Loucy (cell line): Measurements from ENCODE around the gene SNRNP27.
A peak's percentile ranks its signal among the peaks of the same experiment; 100 is the strongest.

Experiments
- H2AFZ ChIP-seq: fragments of 200-600 bp; sonication (generic); 2 replicates; pipeline ENCODE4 v1.6.0; 2016; ENCODE audit warnings: antibody characterized with exemption, mild to moderate bottlenecking, low read length, moderate library complexity
- H3F3A ChIP-seq: fragments of 200-600 bp; 2 replicates; pipeline ENCODE4 v1.6.0; 2016; ENCODE audit warnings: antibody characterized with exemption, low read depth, mild to moderate bottlenecking
- H3K27me3 ChIP-seq: fragments of 200-600 bp; sonication (generic); 2 replicates; pipeline ENCODE4 v1.6.1; 2014; ENCODE audit warnings: low read length, mild to moderate bottlenecking; ENCODE audit not compliant: insufficient read depth, poor library complexity, severe bottlenecking
- H3K36me3 ChIP-seq: fragments of 200-600 bp; sonication (generic); 2 replicates; pipeline ENCODE4 v1.6.1; 2016; ENCODE audit warnings: low read length; ENCODE audit not compliant: insufficient read depth
- H3K4me1 ChIP-seq: fragments of 200-600 bp; sonication (generic); 2 replicates; pipeline ENCODE4 v1.5.1; 2014; ENCODE audit warnings: low read length, mild to moderate bottlenecking; ENCODE audit not compliant: insufficient read depth, poor library complexity, severe bottlenecking
- H3K4me2 ChIP-seq: fragments of 200-600 bp; sonication (generic); 2 replicates; pipeline ENCODE4 v1.6.0; 2014; ENCODE audit warnings: antibody characterized with exemption, low read length, low read depth, mild to moderate bottlenecking; ENCODE audit not compliant: poor library complexity, severe bottlenecking
- H3K4me3 ChIP-seq: fragments of 200-600 bp; sonication (generic); 2 replicates; pipeline ENCODE4 v1.5.1; 2014; ENCODE audit warnings: low read length, mild to moderate bottlenecking, mixed read lengths; ENCODE audit not compliant: poor library complexity, severe bottlenecking
- H3K79me2 ChIP-seq: fragments of 200-600 bp; sonication (generic); 2 replicates; pipeline ENCODE4 v1.6.1; 2014; ENCODE audit warnings: low read length; ENCODE audit not compliant: insufficient read depth
- H3K9ac ChIP-seq: fragments of 200-600 bp; sonication (generic); 2 replicates; pipeline ENCODE4 v1.6.0; 2014; ENCODE audit warnings: mild to moderate bottlenecking, low read depth, low read length, moderate library complexity; ENCODE audit not compliant: poor library complexity, severe bottlenecking
- H3K9me2 ChIP-seq: fragments of 200-600 bp; sonication (generic); replicated peaks from 2 replicates; pipeline ENCODE4 v1.6.1; 2016; ENCODE audit warnings: low read depth, low read length, mixed read lengths
- H3K9me3 ChIP-seq: fragments of 200-600 bp; sonication (generic); 2 replicates; pipeline ENCODE4 v1.6.1; 2014; ENCODE audit warnings: mild to moderate bottlenecking, antibody characterized with exemption, low read length, low read depth; ENCODE audit not compliant: insufficient read depth
- H4K20me1 ChIP-seq: fragments of 200-600 bp; sonication (generic); 2 replicates; pipeline ENCODE4 v1.6.0; 2014; ENCODE audit warnings: antibody characterized with exemption, low read length, mild to moderate bottlenecking; ENCODE audit not compliant: insufficient read depth, poor library complexity, severe bottlenecking
- EZH2phosphoT487 ChIP-seq: fragments of 200-600 bp; IDR thresholded peaks from 2 replicates; pipeline ENCODE4 v1.6.1; 2018; ENCODE audit warnings: antibody characterized with exemption, mild to moderate bottlenecking, moderate library complexity, borderline replicate concordance
- TF ChIP-seq, protein P1 (sequence below): fragments of 200-600 bp; sonication (generic); conservative IDR thresholded peaks from 2 replicates; pipeline ENCODE4 v1.5.1; 2014; ENCODE audit warnings: mild to moderate bottlenecking, antibody characterized with exemption, low read length

SNRNP27 gene

DNA sequence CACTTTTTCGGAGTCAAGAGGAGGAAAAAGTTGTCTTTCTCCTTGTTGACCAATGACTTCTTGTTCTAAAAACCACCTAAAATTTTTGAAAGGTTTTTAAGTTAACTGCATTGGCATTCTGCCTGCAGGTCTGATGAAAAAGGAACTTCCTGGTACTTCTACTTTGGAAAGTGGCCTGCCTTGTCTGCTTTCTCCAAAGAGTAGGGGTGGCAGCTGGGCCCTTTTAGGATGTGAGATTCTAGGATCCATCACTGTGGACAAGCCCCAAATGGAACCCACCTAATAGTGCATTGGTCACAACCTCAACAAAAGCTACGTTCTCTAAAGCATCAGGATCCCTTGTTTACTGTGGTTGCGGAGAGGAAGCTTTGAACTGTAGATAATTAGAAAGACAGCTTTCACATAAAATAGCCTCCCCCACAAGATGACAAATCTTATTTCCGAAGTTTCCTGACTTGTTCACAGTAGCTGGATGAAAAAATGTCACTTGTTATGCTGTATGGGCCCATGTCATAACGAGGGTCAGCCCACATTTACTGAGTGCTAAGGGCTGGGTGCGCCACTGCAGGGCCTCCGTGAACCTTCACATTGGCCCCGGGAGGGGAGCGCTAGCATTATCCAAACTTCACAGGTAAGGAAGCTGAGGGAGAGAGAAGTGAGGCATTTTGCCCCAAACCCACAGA lies 50.2 kb downstream of the SNRNP27 start:
- Histone ChIP-seq H3K9me3 (no peaks in the 10 kb centered on the region), H3K4me2 (no peak overlapping the region), H3K27me3 (no peaks in the 10 kb centered on the region), H3K4me3 (no peak overlapping the region), H3K9ac (no peak overlapping the region), H2AFZ (no peak overlapping the region), H3F3A (no peaks in the 10 kb centered on the region), H3K36me3 (peaks cover 9% of the 10 kb centered on the region; the same call in 1 of the 2 replicates), H3K9me2 (no peaks in the 10 kb centered on the region), H3K79me2 (no peaks in the 10 kb centered on the region), H4K20me1 (no peaks in the 10 kb centered on the region), H3K4me1 (peaks cover 32% of the 10 kb centered on the region)
- TF ChIP-seq EZH2phosphoT487: no peak
- TF ChIP-seq, protein P1, sequence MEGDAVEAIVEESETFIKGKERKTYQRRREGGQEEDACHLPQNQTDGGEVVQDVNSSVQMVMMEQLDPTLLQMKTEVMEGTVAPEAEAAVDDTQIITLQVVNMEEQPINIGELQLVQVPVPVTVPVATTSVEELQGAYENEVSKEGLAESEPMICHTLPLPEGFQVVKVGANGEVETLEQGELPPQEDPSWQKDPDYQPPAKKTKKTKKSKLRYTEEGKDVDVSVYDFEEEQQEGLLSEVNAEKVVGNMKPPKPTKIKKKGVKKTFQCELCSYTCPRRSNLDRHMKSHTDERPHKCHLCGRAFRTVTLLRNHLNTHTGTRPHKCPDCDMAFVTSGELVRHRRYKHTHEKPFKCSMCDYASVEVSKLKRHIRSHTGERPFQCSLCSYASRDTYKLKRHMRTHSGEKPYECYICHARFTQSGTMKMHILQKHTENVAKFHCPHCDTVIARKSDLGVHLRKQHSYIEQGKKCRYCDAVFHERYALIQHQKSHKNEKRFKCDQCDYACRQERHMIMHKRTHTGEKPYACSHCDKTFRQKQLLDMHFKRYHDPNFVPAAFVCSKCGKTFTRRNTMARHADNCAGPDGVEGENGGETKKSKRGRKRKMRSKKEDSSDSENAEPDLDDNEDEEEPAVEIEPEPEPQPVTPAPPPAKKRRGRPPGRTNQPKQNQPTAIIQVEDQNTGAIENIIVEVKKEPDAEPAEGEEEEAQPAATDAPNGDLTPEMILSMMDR: no peak

DNA sequence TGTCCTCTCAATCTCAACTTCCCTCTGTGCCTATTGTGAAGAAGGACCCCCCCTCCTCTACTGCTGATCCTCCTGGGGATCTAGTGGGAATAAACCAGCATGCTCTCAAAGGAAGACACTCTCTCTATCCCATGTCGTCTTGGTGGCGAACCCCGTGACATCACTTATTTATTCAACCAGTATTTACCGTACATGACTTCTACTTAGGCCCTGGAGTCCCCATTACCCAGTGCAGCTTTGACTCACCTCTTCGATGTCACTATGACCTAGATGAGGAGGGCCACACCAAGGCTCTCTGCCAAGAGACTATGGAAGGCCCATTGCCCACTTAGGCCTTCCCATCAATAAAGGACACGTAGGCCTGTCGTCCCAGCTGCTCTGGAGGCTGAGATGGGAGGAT lies 51.0 kb downstream of the SNRNP27 start:
- H3K9me2 ChIP-seq: no peaks in the 10 kb centered on the region
- no peak for TF ChIP-seq EZH2phosphoT487
- TF ChIP-seq, protein P1: no peak
- peaks cover 32% of the 10 kb centered on the region for H3K4me1 ChIP-seq
- H3K36me3 ChIP-seq: peaks cover 1% of the 10 kb centered on the region; the same call in 1 of the 2 replicates
- no peaks in the 10 kb centered on the region for H3K79me2 ChIP-seq
- H4K20me1 ChIP-seq: no peaks in the 10 kb centered on the region
- H3K27me3 ChIP-seq: no peaks in the 10 kb centered on the region
- H3K9me3 ChIP-seq: no peaks in the 10 kb centered on the region
- H3F3A ChIP-seq: no peaks in the 10 kb centered on the region
- H2AFZ ChIP-seq: no peak overlapping the region
- no peak overlapping the region for H3K4me3 ChIP-seq
- no peak overlapping the region for H3K9ac ChIP-seq
- H3K4me2 ChIP-seq: no peak overlapping the region

DNA sequence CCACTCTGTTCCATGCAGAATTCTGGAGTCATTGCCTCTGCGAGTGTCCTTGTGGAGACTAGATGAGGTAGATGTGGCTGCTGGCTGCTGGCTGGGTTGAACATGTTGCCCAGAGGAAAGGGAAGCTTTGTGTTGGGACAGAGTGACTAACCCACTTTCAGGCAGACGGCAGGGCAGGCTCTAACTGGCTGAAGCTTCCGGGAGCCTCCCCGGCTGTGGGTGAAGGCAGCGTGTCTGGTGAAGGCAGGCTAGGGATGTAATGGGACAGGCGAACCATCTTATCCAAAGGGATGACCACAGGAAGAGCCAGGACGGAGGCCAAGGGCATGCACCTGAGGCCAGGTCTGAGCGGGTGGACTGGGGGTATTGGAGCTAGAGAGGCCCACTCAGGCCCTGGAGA lies 51.7 kb downstream of the SNRNP27 start:
- H3K9me3 ChIP-seq: no peaks in the 10 kb centered on the region
- H3K4me2 ChIP-seq: no peak overlapping the region
- no peaks in the 10 kb centered on the region for H3K36me3 ChIP-seq
- no peak overlapping the region for H2AFZ ChIP-seq
- H3K9me2 ChIP-seq: no peaks in the 10 kb centered on the region
- H4K20me1 ChIP-seq: no peaks in the 10 kb centered on the region
- peaks cover 32% of the 10 kb centered on the region for H3K4me1 ChIP-seq
- H3K27me3 ChIP-seq: no peaks in the 10 kb centered on the region
- H3F3A ChIP-seq: no peaks in the 10 kb centered on the region
- peak overlapping the region; percentile 53 for H3K9ac ChIP-seq
- TF ChIP-seq EZH2phosphoT487: no peak
- TF ChIP-seq, protein P1: no peak
- no peak overlapping the region for H3K4me3 ChIP-seq
- no peaks in the 10 kb centered on the region for H3K79me2 ChIP-seq
